IPS-11a (cell line): ENCODE measurements around the gene GGTLC3.
"Not testable (repeated sequence)": the region's sequence is repeated elsewhere in the genome, so short reads cannot be mapped to it uniquely, and the experiment has no call there.

Experiments used
- H3K4me3 ChIP-seq: one replicate; pipeline ENCODE4 v1.5.1; 2013; ENCODE audit warnings: low read depth, low read length, control low read depth

The GGTLC3 gene

GRCh38 chr22:18513454-18513853, 4.5 kb downstream of the GGTLC3 start:
- H3K4me3 ChIP-seq: not testable (repeated sequence)

- H3K4me3 ChIP-seq: not testable (repeated sequence)
Observed at GRCh38 chr22:18512378-18512777, 5.6 kb downstream of the GGTLC3 start.

DNA sequence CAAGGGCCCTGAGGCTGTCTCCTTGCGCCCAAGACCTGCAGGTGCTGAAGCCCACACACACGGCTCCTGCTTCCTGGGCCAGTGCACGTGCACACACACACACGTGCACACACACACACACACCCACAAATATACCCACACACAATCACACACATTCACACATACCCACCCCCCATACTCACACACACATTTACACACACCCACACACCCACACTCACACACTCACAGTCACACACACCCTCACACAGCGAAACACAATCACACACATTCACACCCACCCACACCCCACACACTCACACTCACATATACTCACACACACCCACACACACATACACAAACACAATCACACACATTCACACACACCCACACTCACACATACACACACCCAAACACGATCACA, 6.6 kb downstream of the GGTLC3 start:
- not testable (repeated sequence) for H3K4me3 ChIP-seq

DNA sequence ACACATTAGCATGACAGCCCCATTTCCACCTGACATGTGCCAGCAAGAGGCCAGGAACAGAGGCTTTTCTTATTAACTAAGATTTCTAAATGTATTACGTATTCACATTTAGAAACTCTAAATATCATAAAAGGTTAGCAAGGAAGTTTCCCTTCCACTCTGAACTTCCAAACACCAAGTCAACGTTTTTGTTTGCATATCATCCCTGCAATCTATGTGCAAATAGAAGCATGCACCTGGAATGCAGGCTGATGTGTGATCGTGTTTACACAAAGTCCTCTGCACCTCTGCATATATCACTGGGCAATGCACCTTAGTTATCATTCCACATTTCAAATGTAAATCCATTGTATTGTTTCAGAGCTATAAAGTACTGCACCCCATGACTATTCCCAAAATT, 21.7 kb downstream of the GGTLC3 start:
- H3K4me3 ChIP-seq: not testable (repeated sequence)
